HG03060 (cell line): Measurements from ENCODE around the gene TSPAN18.

ENCODE experiments used
- ATAC-seq: cut with Tn5 transposase; IDR thresholded peaks from one replicate; pipeline ENCODE4 v1.9.1; 2021; ENCODE audit warnings: low read depth, moderate number of reproducible peaks; ENCODE audit not compliant: unreplicated experiment

TSPAN18 gene

DNA sequence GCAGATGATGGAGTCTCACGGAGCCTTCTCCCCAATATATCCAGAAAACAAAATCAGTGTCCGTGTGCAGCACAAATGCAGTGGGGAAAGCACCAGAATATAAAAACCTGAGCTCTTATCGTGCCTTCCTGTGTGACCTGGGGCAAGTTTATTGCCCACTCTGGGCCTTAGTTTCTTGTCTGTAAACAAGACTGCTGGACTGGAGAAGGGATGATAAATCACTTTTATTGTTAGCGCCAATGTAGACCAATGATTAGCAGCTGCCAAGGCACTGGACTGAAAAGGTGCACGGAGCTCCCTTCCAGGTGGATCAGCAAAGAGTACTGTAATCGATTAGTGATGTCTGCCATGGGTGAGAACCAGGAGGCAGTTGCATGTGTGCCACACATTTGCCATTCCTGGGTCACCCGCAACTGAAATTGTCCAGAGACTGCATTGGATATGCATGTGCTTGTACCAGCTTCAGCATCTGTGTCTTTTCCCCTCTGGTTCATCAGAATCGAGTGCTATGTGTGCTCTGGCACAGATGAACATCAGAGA lies 89.2 kb downstream of the TSPAN18 start:
- ATAC-seq, result no peak

DNA sequence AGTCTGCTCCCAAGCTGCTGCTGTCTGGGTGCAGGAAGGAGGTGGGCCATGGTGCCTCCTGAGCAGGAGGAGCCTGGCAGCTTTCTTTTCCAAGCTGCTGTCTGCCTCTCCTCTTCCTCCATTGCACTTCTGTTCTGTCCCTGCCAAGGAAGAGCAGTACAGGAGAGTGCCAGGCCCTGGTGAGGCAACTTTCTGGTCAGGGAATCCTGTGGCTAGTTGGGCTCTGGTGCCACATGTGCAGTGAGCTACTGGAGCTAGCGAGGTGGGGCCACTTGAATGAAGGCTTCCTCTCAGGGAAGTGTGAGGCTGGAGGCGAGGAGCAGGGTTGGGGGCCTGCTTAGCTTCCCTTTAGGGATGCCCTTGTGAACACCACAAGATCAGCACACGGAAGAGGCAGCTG lies 90.0 kb downstream of the TSPAN18 start:
- no peak for ATAC-seq

DNA sequence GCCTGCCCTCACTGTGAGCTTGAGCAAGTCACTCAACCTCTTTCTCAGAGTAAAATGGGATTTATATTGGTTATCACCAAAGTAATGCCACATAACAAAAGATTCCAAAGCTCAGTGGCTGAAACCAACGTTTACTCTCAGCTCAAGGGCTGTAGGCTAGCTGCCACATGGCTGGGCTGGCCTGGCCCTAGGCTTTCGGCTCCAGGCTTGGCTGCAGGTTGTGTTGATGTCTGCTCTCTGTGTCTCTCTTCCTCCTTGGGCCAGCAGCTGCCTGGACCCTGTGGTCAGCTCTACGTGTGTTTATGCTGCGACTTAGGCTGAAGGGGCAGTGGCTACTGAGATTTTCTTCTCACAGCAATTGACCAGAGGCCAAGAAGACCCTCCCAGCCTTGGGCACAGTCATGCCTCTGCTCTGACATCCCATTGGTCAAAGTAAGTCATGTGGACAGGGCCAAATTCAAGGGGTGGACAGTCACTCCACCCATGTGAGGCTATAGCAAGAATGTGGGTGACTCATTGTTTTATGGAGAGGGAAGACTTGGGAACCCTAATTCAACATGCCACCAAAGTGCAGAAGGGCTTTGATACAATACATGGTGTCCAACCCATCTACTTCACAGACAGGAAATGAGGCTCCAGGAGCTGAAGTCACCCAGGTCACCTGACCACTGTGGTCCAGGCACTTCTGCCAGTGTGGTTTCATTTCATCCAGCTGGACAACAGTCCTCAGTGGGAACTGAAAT lies 90.6 kb downstream of the TSPAN18 start:
- ATAC-seq, result no peak

DNA sequence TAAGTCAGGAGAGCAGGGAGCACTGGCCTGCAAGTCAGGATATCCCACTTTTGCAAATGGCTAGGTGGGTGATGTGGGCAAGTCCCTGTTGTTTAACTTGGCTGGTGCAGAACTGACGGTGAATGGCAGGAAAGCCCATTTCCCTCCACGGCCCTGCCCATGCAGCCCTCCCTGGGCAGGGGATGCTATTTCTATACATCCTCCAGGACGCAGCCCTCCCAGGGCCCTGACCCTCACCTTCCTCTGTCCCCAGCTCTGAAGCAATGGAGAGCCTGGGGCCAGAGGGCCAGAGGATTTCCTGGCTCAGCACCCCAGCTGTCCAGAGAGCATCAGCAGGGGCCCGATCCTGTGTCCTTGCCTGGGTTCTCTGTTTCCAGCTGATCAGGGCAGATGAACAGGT lies 91.3 kb downstream of the TSPAN18 start:
- no peak for ATAC-seq

DNA sequence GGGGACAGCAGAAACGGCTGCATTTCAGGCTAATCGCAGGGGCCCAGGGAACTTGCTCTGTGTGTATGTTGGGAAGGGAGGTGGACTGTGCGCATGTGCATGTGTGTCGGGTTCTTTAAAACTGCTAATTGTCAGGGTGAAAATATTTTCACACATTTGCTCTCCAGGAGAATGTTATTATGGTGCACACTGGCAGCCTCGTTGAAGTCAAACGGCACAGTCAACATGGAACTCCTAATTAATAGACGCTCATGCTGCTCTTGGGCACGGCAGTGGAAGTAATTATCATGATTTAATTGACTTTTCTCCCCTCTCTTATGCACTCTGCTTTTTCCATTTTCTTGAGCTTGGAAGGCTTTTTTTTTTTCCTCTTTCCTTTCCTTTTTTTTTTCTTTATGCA lies 92.6 kb downstream of the TSPAN18 start:
- ATAC-seq, result no peak

DNA sequence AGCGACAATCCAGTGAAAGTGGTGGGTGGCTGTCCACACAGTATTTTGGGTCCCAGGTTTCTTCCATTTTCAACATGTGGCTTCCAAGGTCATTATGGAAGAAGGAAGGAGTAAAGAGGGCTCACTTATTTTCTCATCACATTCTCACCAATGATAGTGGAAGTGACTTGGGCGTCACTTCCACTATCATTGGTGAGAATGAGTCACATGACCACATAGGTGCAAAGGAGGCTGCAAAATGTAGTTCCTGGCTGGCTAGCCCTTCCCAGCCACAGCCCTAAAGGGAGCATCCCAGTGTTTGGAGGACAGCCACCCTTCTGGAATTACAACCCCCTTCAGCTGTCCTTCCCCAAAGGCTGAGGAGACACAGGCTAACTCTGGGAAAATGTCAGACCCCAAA lies 95.6 kb downstream of the TSPAN18 start:
- ATAC-seq, result no peak

DNA sequence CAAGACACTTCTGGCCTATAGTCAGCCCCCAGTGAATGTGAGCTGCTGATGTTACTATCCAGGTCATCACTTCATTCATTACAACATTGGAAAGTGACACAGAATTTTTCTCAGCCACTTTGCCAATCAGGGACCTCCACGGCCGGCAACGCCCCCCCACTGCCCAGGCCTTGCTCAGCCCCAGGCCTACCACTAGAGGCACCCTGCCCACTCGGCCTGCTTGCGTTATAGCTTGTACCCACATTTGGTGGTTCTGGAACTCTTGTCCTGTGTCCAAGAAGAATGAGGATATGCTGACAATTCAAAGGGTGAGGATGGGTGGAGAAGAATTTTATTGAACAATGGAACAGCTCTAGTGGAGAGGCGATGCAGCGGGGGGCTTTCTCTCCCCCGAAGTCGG lies 96.2 kb downstream of the TSPAN18 start:
- ATAC-seq, result no peak

DNA sequence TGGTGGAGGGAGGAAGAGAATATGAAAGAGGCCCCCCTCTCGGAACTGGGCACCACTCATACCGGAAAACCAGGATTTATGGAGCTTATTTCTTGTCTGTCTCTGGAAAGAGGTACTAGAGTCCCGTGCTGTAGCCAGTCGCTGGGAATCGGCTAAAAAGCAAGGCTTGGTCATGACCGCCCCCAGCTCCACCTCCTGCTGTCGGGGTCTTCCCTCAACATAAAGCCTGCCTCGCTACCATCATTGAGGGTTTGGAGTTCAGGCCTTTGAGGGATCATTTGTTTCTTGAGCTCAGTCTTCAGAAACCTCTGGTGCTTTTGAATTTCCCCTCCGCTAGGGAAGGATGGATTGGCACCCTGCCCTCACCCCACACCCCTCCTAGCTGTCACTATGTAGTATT lies 97.1 kb downstream of the TSPAN18 start:
- no peak for ATAC-seq

DNA sequence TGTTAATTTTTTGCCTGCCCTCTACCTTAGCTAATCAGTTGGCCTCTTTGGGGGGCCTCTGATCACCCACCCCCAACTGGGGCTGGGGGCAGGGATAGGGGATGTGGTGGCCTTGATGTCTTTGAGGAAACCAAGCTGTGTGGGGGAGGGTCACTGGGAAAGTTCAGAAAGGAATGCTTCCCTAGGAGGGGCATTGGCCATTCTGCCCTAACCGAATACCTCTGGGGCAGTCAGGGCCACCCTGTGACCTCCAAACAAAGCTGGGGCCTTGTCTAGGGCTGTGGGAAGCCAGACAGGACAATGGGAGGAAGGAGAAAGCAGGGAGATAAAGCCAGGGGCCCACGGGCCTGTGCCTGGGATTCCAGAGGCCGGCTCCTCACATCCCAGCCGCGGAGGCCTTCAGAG lies 97.5 kb downstream of the TSPAN18 start:
- no peak for ATAC-seq

DNA sequence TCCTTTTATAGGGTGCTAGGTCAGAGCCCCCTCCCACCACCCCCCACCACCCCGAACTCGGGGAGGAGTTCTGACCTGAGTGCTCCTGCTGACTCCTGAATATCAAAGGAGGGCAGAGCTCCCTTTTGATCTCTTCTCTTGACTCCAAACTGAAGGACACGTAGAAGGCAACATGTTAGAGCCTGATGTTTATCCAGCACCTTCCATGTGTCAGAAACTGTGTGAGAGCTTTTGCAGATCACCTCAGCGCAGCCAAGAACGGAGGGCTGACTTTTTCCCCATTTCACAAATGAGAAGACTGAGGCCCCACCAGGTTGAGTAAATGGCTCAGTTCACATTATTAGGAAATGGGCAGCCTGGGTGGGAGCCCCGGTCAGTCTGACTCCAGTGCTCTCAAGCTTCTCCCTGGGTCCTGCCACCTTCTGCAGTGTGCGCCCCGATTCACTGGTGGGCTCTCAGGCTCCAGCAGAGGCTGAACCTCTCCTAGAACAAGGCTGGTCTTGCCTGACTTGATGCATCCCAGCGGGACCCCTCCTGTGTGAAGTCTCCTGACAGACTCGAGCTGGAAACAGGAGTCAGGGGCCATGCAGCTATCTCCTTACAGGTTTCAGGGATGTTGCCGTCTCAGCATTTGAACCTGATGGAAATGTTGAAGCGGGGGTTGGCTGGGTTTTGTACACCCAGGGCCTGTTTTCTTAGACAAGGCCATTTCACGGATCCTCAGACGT lies 98.5 kb downstream of the TSPAN18 start:
- ATAC-seq, result no peak

DNA sequence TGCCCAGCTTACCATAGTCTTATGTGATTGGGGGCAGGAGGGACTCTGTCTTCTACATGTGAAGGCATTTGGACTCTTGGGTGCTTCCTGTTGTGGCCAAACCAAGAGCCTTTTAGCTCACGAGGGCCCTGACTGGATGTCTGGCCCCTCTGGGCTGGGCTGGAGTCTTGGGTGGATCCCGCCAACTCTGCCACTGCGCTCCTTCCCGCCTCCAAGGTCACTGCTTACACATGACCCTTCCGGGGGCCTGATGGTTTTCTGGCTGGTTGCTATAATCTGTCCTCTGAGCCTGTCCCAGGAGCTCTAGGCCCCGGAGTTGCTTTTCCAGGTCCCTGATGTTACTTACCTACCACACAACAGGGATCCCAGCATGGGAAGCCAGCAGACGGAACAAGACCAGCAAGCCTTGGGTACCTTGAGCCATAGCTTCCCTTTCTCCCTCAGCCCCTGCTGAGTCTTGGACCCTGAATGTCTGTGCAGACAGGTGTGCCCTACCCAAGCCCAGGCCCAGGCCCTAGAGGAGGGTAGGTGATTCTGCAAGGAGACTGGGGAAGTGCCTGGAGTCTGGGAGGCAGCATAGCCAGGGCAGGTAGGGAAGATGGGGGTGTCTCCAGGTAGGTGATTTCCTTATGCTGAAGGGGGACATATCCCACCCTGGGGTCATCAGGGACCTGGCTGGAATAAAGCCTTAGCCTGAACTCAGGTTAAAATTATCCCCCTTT lies 100.3 kb downstream of the TSPAN18 start:
- ATAC-seq, result no peak

DNA sequence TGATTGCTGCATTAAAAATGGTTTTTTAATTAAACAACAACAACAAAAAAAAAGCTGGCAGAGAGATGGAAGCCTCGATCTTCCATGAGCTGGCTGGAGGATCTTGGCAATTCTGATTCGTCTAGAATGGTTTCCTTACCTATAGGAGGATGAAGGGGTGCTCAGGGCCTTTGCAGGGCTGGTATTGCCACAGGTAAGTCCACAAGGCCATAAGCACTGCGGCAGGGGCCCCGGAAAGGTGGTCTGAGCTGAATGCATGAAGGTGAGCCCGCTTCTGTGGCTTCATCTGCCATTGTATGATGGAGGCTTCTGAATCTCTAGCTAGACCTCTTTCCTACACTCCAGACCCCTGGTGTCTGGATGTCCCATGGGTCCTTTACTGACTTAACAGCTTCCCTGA lies 101.5 kb downstream of the TSPAN18 start:
- ATAC-seq, result no peak

DNA sequence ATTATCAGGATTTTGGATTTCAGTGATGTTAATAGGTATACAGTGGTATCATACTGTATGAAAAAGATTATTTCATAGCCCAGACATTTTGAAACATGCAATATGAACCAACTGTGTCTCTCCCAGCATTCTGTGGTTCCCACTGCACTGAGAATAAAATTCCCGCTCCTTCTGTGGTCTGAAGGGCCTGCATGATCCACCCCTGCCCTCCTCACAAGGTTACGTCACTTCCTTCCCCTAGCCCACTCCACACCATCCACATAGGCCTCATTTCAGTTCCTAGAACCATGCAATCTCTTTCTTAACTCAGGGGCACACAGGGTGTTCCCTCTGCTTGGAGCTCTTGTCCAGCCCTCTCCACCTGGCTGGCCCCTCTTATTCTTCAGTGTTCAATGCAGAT lies 103.1 kb downstream of the TSPAN18 start:
- no peak for ATAC-seq

DNA sequence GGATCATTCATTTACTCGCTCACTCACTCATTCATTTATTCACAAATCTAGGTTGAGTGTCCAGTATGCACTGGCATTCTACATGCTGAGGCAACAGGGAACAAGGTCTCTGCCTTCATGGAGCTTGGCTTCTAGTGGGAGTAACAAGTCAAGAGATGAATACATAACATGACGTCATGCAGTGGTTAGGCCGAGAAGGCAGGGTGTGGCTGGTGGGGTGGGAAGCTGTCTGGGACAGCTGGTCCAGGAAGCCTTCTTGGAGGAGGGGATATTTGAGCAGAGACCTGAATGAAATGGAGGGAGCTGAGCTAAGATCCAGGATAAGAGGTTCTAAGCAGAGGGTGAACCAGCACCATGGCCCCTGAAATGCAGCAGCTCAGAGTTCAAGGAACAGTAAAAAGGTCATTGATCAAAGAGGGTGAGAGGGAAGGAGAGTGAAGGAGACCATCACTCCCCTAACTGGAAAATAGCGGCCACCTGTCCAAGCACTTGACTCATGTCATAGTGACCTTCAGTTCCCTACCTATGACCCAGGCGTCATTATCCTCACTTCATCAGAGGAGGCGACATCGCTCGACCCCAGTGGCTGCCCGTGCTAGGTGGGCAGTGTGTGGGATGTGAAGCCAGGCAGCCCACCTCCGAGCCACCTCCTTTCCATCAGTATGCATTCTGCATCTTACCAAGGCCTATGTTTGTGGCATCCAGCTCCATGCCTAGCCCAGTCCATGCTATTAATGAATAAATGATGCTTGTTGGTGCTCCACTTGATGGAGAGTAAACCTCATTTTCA lies 105.0 kb downstream of the TSPAN18 start:
- no peak for ATAC-seq

DNA sequence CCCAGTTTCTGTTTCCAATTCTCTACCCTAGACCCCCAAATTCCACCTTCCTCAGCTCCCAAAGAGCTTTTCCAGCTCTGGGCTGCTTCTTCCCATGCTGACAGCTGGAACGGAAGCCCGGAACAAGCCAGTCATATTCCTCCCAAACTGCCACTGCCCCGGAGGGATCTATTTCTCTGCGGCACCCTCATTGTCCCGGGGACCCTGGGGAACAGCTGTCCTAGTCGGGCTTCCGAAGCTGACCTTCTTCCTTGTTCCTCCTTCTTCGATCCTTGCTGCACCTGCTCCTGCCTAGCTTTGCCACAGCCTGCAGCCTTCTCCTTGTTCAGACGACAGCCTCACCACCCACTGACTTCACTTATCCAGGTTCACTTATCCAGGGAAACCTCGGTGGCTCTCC lies 105.7 kb downstream of the TSPAN18 start:
- no peak for ATAC-seq

DNA sequence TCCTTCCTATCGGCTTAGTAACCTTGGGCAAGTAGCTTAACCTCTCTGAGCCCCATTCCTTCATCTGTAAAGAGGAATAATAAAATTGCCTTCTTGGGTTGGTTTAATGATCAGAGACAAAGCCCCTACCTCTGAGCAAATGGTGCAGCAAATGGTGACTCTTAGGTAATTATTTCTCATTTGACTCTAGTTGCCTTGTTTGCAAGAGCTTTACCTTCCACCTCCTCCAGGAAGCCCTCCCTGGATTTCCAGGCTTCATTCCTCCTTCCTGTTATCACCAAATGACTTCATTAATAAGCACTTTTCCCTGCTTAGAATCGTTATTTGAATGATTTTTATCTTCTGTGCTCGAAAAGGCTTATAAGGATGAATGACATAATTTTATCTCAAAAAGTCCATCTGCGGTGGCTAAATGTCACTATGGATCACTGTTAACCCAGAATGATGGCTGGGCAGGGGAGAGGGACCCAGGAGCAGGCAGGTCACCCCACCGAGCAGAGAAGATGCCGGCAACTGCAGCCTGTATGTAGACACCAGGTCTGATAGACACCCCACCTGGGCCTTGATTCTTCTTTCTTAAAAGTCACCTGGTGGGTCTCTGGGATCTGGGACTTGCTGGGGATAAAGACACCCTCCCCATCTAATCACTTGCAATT lies 106.6 kb downstream of the TSPAN18 start:
- ATAC-seq, result no peak

DNA sequence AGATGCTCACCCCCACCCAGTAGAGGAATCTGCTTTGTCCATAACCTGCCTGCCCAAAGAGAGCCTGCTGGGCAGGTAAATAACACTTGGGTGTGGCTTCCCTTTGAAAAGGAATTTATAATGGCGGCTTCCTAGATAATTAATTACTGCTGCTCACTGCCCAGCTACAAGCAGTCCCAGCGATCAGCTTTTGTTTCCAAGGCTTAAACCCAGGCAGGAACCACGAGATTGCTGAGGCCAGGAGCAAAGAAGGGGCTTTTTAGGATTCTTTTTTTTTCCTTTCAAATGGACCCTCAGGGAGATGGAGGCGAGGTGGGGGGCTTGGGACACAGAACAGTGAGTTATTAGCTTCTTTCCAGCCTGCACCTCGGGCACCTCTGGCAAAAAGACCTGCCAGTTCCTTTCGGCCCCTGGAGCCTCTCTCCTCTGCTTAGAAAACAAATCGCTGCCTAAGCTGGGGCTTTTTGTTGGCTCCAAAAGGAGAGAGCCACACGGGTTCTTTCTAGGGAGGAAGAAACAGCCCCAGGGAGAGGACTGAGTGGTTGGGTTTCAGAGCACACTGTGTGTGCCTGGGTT lies 107.2 kb downstream of the TSPAN18 start:
- ATAC-seq, result no peak

DNA sequence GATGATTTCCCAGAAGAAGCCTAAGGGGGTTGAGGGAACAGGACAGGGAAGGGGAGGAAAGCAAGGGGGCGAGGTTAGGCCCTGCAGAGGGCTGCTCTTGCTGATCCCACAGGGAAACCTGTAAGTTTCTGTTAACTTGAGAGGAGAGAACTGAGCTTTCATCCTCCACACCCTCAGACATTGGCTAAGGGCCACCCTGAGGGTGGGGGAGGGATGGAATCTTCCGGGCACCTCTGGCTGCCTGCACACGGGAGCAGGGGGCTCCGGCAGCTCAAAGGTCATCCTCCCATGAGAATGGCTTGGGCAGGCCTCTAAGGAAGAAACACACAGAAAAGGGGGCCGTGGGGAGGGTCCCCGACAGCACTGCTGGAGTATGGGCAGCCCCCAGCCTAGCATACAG lies 108.1 kb downstream of the TSPAN18 start:
- ATAC-seq, result no peak

DNA sequence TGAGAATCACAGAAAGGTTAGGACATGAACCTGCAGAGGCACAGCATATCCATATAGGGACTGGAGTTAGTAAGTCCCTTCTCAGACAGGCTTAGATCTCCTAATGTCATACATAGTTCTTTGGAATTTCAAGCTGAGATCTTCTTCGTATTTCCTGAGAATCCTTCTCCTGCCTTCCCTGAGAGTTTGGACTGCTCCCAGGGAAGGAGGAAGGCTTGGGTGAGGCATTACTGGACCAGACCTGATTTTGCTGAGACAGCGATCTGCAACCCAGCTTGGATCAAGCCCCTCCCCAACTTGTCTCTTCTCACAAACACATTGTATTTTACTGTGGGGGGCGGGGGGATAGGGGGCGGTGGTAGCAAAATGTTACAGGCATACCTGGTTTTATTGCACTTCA lies 108.5 kb downstream of the TSPAN18 start:
- no peak for ATAC-seq

DNA sequence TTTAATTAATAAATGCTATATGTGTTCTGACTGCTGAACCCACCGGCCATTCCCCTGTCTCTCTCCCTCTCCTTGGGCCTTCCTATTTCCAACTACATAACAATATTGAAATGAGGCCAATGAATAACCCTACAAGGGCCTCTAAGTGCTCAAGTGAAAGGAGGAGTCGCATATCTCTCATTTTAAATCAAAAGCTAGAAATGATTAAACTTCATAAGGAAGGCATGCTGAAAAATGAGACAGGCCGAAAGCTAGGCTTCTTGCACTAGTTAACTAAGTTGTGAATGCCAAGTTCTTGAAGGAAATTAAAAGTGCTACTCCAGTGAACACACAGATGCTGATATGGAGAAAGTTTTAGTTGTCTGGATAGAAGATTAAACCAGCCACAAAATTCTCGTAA lies 109.2 kb downstream of the TSPAN18 start:
- ATAC-seq, result no peak
